K562 (cell line): Measurements from ENCODE around the gene TPK1. TPM values are rescaled to one million over a fixed set of nuclear protein-coding genes. Genes with fewer than 3 reads are reported as not detected.

Experiments
- ATAC-seq: fragments of 200-7000 bp; cut with Tn5 transposase; 3 replicates; pipeline ENCODE4 v1.9.1; 2020; ENCODE audit warnings: moderate library complexity
- BruUV-seq: library from RNA; stranded (reverse); fragments of 400-500 nt; replicated peaks from 2 replicates; lab custom pipeline; 2021; lab: Mats Ljungman, UMichigan
- CTCF ChIA-PET: fragments of 300-600 bp; formaldehyde crosslinking; extraction: SDS; loops from one replicate; lab custom pipeline; 2021; ENCODE audit warnings: low intra/inter-chr PET ratio; lab: Yijun Ruan, JAX
- POLR2A ChIA-PET: fragments of 300-600, 350-650 bp; sonication (Branson Sonifier 250); formaldehyde crosslinking; extraction: SDS; loops from one replicate; lab custom pipeline; 2021; ENCODE audit warnings: antibody characterized with exemption, inconsistent platforms; lab: Yijun Ruan, JAX
- DNase-seq, 4 experiments: peaks; one replicate each; pipeline versions ENCODE4 v3.0.0 to v3.0.0-alpha.2; 2011 to 2018; ENCODE audit warnings: low spot score in 3 of 4, mixed read lengths in 3 of 4; ENCODE audit errors: extremely low read depth in 1 of 4
- FAIRE-seq: peaks from 2 replicates; lab custom pipeline; 2011; peaks lifted over from hg19 to GRCh38; lab: Jason Lieb, UNC
- H2AFZ ChIP-seq: 2 replicates; pipeline ENCODE4 v1.6.0; 2011; ENCODE audit warnings: low read depth, low read length, control low read depth, inconsistent platforms
- H3K27ac ChIP-seq: fragments of 200-600 bp; 3 replicates; pipeline ENCODE4 v1.8.0; 2011; ENCODE audit warnings: low read depth, mild to moderate bottlenecking, control low read depth, inconsistent platforms, low read length, moderate library complexity, mixed read lengths; ENCODE audit errors: extremely low read depth
- H3K27me3 ChIP-seq, 2 experiments: fragments of 300-600 bp in 1 of 2; 2 replicates in 1 of 2; 3 replicates in 1 of 2; pipeline versions ENCODE4 v1.6.0 to v1.8.0; 2011; ENCODE audit warnings: inconsistent platforms in 2 of 2, low read length in 2 of 2, mild to moderate bottlenecking in 1 of 2, mixed read lengths in 1 of 2, moderate library complexity in 1 of 2; ENCODE audit not compliant: control insufficient read depth in 2 of 2, insufficient read depth in 2 of 2
- H3K36me3 ChIP-seq: fragments of 300-600 bp; 3 replicates; pipeline ENCODE4 v1.8.0; 2011; ENCODE audit warnings: mild to moderate bottlenecking, low read length, inconsistent platforms; ENCODE audit not compliant: control insufficient read depth, insufficient read depth
- H3K4me1 ChIP-seq, 2 experiments: fragments of 200-600 bp in 1 of 2; replicated peaks in 1 of 2; 2 replicates in 1 of 2; 3 replicates in 1 of 2; pipeline versions ENCODE4 v1.5.1 to v1.8.0; 2011; ENCODE audit warnings: inconsistent platforms in 2 of 2, low read length in 2 of 2, mild to moderate bottlenecking in 1 of 2, mixed read lengths in 1 of 2, moderate library complexity in 1 of 2; ENCODE audit not compliant: control insufficient read depth in 2 of 2, insufficient read depth in 2 of 2
- H3K4me2 ChIP-seq: 2 replicates; pipeline ENCODE4 v1.6.1; 2011; ENCODE audit warnings: low read length, control low read depth, inconsistent platforms, mixed read lengths; ENCODE audit not compliant: insufficient read depth
- H3K4me3 ChIP-seq: fragments of 200-600 bp; sonication (generic), shearing (Covaris generic); 2 replicates; pipeline ENCODE4 v1.5.1; 2016; ENCODE audit warnings: control low read depth, inconsistent platforms
- H3K79me2 ChIP-seq: fragments of 200-600 bp; 3 replicates; pipeline ENCODE4 v1.8.0; 2011; ENCODE audit warnings: low read length, inconsistent platforms; ENCODE audit not compliant: control insufficient read depth, insufficient read depth
- H3K9ac ChIP-seq, 2 experiments: 2 replicates each; pipeline versions ENCODE4 v1.6.0 to v1.6.1; 2011; ENCODE audit warnings: low read depth in 2 of 2, low read length in 2 of 2, control low read depth in 1 of 2, inconsistent platforms in 1 of 2, mild to moderate bottlenecking in 1 of 2, mixed read lengths in 1 of 2; ENCODE audit not compliant: insufficient read depth in 1 of 2
- H3K9me1 ChIP-seq: one replicate; pipeline ENCODE4 v1.6.0; 2011; ENCODE audit warnings: inconsistent platforms, mild to moderate bottlenecking, low read length, moderate library complexity; ENCODE audit not compliant: control insufficient read depth, insufficient read depth
- H3K9me3 ChIP-seq: replicated peaks from 2 replicates; pipeline ENCODE4 v1.5.1; 2011; ENCODE audit warnings: low read depth, low read length, inconsistent platforms; ENCODE audit not compliant: control insufficient read depth, insufficient read depth
- H4K20me1 ChIP-seq: replicated peaks from 2 replicates; pipeline ENCODE4 v1.6.1; 2011; ENCODE audit warnings: low read length, inconsistent platforms, mixed read lengths; ENCODE audit not compliant: control insufficient read depth, insufficient read depth
- ASH1L ChIP-seq: fragments of 450-650 bp; IDR thresholded peaks from 2 replicates; pipeline ENCODE4 v1.6.1; 2018; ENCODE audit warnings: borderline replicate concordance, mild to moderate bottlenecking, low read depth; ENCODE audit not compliant: partially characterized antibody
- BRF1 ChIP-seq: IDR thresholded peaks from 3 replicates; pipeline ENCODE4 v1.6.1; 2011; ENCODE audit warnings: borderline replicate concordance, mild to moderate bottlenecking; ENCODE audit not compliant: insufficient read length; ENCODE audit errors: extremely low read depth
- CREBBP ChIP-seq: IDR thresholded peaks from one replicate; pipeline ENCODE4 v1.6.1; 2012; ENCODE audit warnings: low read depth, mild to moderate bottlenecking, control low read depth, inconsistent platforms, low read length
- HDAC1 ChIP-seq, 2 experiments: fragments of 450-650 bp; IDR thresholded peaks; 2 replicates each; pipeline ENCODE4 v1.6.1; 2016 to 2017; ENCODE audit warnings: inconsistent platforms in 1 of 2, mild to moderate bottlenecking in 1 of 2, moderate library complexity in 1 of 2
- ILF3 ChIP-seq: fragments of 450-650 bp; IDR thresholded peaks from 2 replicates; pipeline ENCODE4 v1.6.1; 2018; ENCODE audit warnings: antibody characterized with exemption, mild to moderate bottlenecking, moderate library complexity, borderline replicate concordance
- RCOR1 ChIP-seq, 2 experiments: IDR thresholded peaks; 2 replicates each; pipeline ENCODE4 v1.6.1; 2012; ENCODE audit warnings: low read depth in 2 of 2, low read length in 2 of 2, borderline replicate concordance in 1 of 2, improper control_type of control experiment in 1 of 2
- SMAD2 ChIP-seq: fragments of 150-350 bp; IDR thresholded peaks from 2 replicates; pipeline ENCODE4 v1.6.1; 2014; ENCODE audit warnings: low read depth, mild to moderate bottlenecking, low read length
- ZKSCAN8 ChIP-seq: fragments of 200-800 bp; sonication (Bioruptor generic); IDR thresholded peaks from 2 replicates; pipeline ENCODE4 v1.6.1; 2016; ENCODE audit warnings: missing genetic modification characterization, missing compliant biosample characterization
- ZNF165 ChIP-seq: fragments of 250-450 bp; sonication (Bioruptor Pico); IDR thresholded peaks from 2 replicates; pipeline ENCODE4 v1.4.0; 2020; ENCODE audit warnings: borderline replicate concordance
- ZNF224 ChIP-seq: sonication (generic); formaldehyde crosslinking; IDR thresholded peaks from 2 replicates; pipeline ENCODE4 v1.8.0; 2022; ENCODE audit warnings: mild to moderate bottlenecking, missing genetic modification reagents
- ZNF41 ChIP-seq: fragments of 250-450 bp; sonication (Bioruptor Pico); conservative IDR thresholded peaks from 2 replicates; pipeline ENCODE4 v1.4.0; 2020; ENCODE audit warnings: mild to moderate bottlenecking
- WGBS: fragments of 100-300 bp; shearing (Covaris generic); methylation state at CpG from one replicate; pipeline ENCODE4 v1.1.6; 2016; ENCODE audit warnings: low coverage, mixed read lengths; ENCODE audit not compliant: insufficient coverage; ENCODE audit errors: missing lambda C conversion rate; 5-methylcytosine and 5-hydroxymethylcytosine counted together
- in situ Hi-C: fragments of 300-500 bp; cut with MboI; formaldehyde crosslinking; loops from 4 replicates; pipeline ENCODE4 v1.15.0; 2018; ENCODE audit warnings: inconsistent platforms, mixed read lengths
- intact Hi-C: fragments of 100-400 bp; cut with micrococcal nuclease; formaldehyde crosslinking; loops from 2 replicates; pipeline ENCODE4 v1.14.2; 2022
- polyA plus RNA-seq, 8 experiments: library from polyadenylated mRNA; depleted of rRNA in 4 of 8; stranded (reverse) in 5 of 8; unstranded in 3 of 8; fragments of >200 nt; fragmentation: Nextera tagmentation in 2 of 8; fragmentation: Illumina TruSeq in 1 of 8; extraction: Ambion mirVana in 2 of 8; extraction: Trizol in 1 of 8; gene quantifications; 2 replicates each; pipeline versions ENCODE4 v1.2.1 to v1.2.3, GENCODE V29; 2011 to 2014; ENCODE audit warnings: inconsistent platforms in 1 of 8, missing spikeins in 1 of 8
- total RNA-seq, 7 experiments: library from RNA; depleted of rRNA in 6 of 7; stranded (reverse); fragments of >200 nt in 6 of 7; fragmentation: Illumina TruSeq in 2 of 7; extraction: Trizol in 2 of 7; gene quantifications; 2 replicates each; pipeline versions ENCODE4 v1.2.1 to v1.2.3, GENCODE V29; 2011 to 2021; ENCODE audit warnings: low replicate concordance in 1 of 7
- TF ChIP-seq, protein P1 (sequence below): fragments of 450-650 bp; formaldehyde crosslinking; IDR thresholded peaks from 2 replicates; pipeline ENCODE4 v1.4.0; 2020; ENCODE audit warnings: mild to moderate bottlenecking, moderate library complexity
- TF ChIP-seq, protein P2 (sequence below): fragments of 450-650 bp; IDR thresholded peaks from 2 replicates; pipeline ENCODE4 v1.6.1; 2016; ENCODE audit warnings: low read depth

Gene TPK1
- total and polyA plus RNA-seq, 9 of the 15 experiments (the other 6 are each of a cell fraction or from before 2014, with no cell fraction given): 5.1 to 16.2 (median 9.2) TPM

DNA sequence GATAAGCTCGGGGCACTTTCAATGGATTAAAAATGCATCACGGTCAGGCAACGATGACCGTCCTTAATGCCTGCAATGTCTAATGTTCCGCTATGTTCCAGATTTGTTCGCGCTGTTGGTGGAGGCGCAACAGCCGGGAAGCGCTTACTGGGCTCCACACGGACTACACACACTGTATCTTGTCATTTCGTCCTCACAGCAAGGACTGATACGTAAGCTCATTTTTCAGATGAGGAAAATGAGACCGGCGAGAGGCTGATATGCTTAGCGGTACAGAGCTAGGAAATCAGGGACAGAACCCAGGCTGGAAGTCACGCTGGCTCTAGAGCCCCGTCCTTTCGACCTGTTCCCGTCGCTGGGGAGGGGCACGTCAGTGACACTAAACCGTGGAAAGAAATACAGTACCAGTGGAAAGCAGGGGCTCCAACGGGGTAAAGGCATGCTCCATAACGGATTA is 670 bp downstream of the TPK1 start:
- intact Hi-C loops (loop anchor here (10.0 kb wide), 1 partner anchor 950 kb away; no protein-coding TSS in a partner anchor), in situ Hi-C loops (no loop called here)
- 1% methylated on average over 25 of the region's 25 CpGs for WGBS
- Histone ChIP-seq H3K79me2 (no peaks in the 10 kb centered on the region), H3K27ac (peak overlapping the region; percentile 90), H3K4me2 (peak overlapping the region; percentile 100), H3K9me3 (no peaks in the 10 kb centered on the region), H3K4me1 (peaks cover 11 to 15% of the 10 kb centered on the region in 2 experiments), H3K4me3 (peak overlapping the region; percentile 86), H3K9ac (peak overlapping the region; percentile 79 to 93), H3K27me3 (no peaks in the 10 kb centered on the region), H2AFZ (peak overlapping the region; percentile 94), H3K36me3 (no peaks in the 10 kb centered on the region), H4K20me1 (no peaks in the 10 kb centered on the region), H3K9me1 (no peaks in the 10 kb centered on the region)
- CTCF ChIA-PET: interaction anchor here (0.6 kb wide), 1 partner anchor 1406 kb away, joined by 4 read pairs; no protein-coding TSS in a partner anchor
- TSS peak; percentile 60 for BruUV-seq
- DNase-seq (peak; percentile 32 to 68 (median 46)), FAIRE-seq (peak; percentile 73), ATAC-seq (peak; percentile 66)
- POLR2A ChIA-PET: interaction anchor here (0.5 to 2.0 kb wide), 6 partner anchors 9 to 1048 kb away, joined by 3 to 6 read pairs (median 3); no protein-coding TSS in a partner anchor
- no peak for TF ChIP-seq ZNF41 (CRISPR knock-in tag)
- 0 out of 4 replicates have a peak, but pooled peaks of 1 of the 2 experiments have one; percentile 9 for TF ChIP-seq RCOR1 (IDR thresholded peaks at IDR 0.05; ENCODE audit: borderline replicate concordance in 1 of 2, low read depth in 2 of 2, low read length in 2 of 2)
- TF ChIP-seq SMAD2: no peak
- TF ChIP-seq ZNF224 (CRISPR knock-in tag): no peak
- peak in 1 of 2 experiments; percentile 47; a peak in 1 of 4 replicates for TF ChIP-seq HDAC1 (IDR thresholded peaks at IDR 0.05)
- no peak for TF ChIP-seq CREBBP
- TF ChIP-seq ILF3: no peak
- peak; percentile 25; the same call in 1 of the 2 replicates for TF ChIP-seq ZNF165 (CRISPR knock-in tag)
- TF ChIP-seq, protein P1, sequence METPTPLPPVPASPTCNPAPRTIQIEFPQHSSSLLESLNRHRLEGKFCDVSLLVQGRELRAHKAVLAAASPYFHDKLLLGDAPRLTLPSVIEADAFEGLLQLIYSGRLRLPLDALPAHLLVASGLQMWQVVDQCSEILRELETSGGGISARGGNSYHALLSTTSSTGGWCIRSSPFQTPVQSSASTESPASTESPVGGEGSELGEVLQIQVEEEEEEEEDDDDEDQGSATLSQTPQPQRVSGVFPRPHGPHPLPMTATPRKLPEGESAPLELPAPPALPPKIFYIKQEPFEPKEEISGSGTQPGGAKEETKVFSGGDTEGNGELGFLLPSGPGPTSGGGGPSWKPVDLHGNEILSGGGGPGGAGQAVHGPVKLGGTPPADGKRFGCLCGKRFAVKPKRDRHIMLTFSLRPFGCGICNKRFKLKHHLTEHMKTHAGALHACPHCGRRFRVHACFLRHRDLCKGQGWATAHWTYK (CRISPR knock-in tag): no peak
- TF ChIP-seq, protein P2, sequence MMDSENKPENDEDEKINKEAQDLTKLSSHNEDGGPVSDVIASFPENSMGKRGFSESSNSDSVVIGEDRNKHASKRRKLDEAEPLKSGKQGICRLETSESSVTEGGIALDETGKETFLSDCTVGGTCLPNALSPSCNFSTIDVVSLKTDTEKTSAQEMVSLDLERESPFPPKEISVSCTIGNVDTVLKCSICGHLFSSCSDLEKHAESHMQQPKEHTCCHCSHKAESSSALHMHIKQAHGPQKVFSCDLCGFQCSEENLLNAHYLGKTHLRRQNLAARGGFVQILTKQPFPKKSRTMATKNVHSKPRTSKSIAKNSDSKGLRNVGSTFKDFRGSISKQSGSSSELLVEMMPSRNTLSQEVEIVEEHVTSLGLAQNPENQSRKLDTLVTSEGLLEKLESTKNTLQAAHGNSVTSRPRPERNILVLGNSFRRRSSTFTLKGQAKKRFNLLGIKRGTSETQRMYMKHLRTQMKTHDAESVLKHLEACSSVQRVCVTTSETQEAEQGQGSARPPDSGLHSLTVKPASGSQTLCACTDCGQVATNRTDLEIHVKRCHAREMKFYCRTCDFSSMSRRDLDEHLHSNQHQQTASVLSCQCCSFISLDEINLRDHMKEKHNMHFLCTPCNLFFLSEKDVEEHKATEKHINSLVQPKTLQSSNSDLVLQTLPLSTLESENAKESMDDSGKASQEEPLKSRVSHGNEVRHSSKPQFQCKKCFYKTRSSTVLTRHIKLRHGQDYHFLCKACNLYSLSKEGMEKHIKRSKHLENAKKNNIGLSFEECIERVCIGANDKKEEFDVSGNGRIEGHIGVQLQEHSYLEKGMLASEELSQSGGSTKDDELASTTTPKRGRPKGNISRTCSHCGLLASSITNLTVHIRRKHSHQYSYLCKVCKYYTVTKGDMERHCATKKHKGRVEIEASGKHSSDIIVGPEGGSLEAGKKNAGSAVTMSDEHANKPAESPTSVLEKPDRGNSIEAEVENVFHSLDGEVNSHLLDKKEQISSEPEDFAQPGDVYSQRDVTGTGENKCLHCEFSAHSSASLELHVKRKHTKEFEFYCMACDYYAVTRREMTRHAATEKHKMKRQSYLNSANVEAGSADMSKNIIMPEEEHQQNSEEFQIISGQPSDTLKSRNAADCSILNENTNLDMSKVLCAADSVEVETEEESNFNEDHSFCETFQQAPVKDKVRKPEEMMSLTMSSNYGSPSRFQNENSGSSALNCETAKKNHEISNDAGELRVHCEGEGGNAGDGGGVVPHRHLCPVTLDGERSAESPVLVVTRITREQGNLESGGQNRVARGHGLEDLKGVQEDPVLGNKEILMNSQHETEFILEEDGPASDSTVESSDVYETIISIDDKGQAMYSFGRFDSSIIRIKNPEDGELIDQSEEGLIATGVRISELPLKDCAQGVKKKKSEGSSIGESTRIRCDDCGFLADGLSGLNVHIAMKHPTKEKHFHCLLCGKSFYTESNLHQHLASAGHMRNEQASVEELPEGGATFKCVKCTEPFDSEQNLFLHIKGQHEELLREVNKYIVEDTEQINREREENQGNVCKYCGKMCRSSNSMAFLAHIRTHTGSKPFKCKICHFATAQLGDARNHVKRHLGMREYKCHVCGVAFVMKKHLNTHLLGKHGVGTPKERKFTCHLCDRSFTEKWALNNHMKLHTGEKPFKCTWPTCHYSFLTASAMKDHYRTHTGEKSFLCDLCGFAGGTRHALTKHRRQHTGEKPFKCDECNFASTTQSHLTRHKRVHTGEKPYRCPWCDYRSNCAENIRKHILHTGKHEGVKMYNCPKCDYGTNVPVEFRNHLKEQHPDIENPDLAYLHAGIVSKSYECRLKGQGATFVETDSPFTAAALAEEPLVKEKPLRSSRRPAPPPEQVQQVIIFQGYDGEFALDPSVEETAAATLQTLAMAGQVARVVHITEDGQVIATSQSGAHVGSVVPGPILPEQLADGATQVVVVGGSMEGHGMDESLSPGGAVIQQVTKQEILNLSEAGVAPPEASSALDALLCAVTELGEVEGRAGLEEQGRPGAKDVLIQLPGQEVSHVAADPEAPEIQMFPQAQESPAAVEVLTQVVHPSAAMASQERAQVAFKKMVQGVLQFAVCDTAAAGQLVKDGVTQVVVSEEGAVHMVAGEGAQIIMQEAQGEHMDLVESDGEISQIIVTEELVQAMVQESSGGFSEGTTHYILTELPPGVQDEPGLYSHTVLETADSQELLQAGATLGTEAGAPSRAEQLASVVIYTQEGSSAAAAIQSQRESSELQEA: no peak
- no peak for TF ChIP-seq ZKSCAN8
- no peak for TF ChIP-seq ASH1L
- no peak for TF ChIP-seq BRF1
